Esophagus muscularis mucosa (tissue), 4 donors: Measurements from ENCODE around the gene ADNP. TPM values are rescaled to one million over a fixed set of nuclear protein-coding genes. Genes with fewer than 3 reads are reported as not detected.

ENCODE experiments used
- DNase-seq: peaks from one replicate; pipeline ENCODE4 v3.0.0-alpha.2; 2017; ENCODE audit errors: extremely low spot score
- H3K27ac ChIP-seq, 4 donors: fragments of 200-600 bp; sonication (generic); replicated peaks in 1 of 4; 1 replicate in 3 of 4; 2 replicates in 1 of 4; pipeline ENCODE4 v1.5.1; 2016 to 2019; ENCODE audit warnings: mild to moderate bottlenecking in 1 of 4
- H3K27me3 ChIP-seq, 4 donors: fragments of 200-600 bp; sonication (generic); one replicate each; pipeline versions ENCODE4 v1.5.1 to v1.6.0; 2016 to 2019
- H3K36me3 ChIP-seq, 4 donors: fragments of 200-600 bp; sonication (generic); one replicate each; pipeline ENCODE4 v1.5.1; 2016 to 2019
- H3K4me1 ChIP-seq, 4 donors: fragments of 200-600 bp; sonication (generic); one replicate each; pipeline ENCODE4 v1.5.1; 2016 to 2019
- H3K4me3 ChIP-seq, 4 donors: fragments of 200-600 bp; sonication (generic); 1 replicate in 2 of 4; 2 replicates in 2 of 4; pipeline ENCODE4 v1.5.1; 2016 to 2019; ENCODE audit warnings: mild to moderate bottlenecking in 4 of 4, moderate library complexity in 1 of 4
- H3K9me3 ChIP-seq, 4 donors: fragments of 200-600 bp; sonication (generic); 1 replicate in 3 of 4; 2 replicates in 1 of 4; pipeline ENCODE4 v1.5.1; 2016 to 2019
- CTCF ChIP-seq, 3 experiments: fragments of 200-600 bp in 2 of 3; fragments of 450-650 bp in 1 of 3; sonication (generic) in 2 of 3; IDR thresholded peaks; one replicate each; pipeline ENCODE4 v1.5.1; 2017 to 2019; ENCODE audit warnings: antibody characterized with exemption in 3 of 3, mild to moderate bottlenecking in 2 of 3, moderate library complexity in 1 of 3
- EP300 ChIP-seq: sonication (generic); formaldehyde crosslinking; IDR thresholded peaks from one replicate; pipeline ENCODE4 v1.6.1; 2017; ENCODE audit warnings: antibody characterized with exemption
- POLR2A ChIP-seq: fragments of 450-650 bp; IDR thresholded peaks from one replicate; pipeline ENCODE4 v1.6.1; 2017; ENCODE audit warnings: antibody characterized with exemption, moderate library complexity, mild to moderate bottlenecking, low read depth
- POLR2AphosphoS5 ChIP-seq, 2 donors: sonication (generic); formaldehyde crosslinking; IDR thresholded peaks; one replicate each; pipeline ENCODE4 v1.6.1; 2017; ENCODE audit warnings: antibody characterized with exemption in 2 of 2
- WGBS: methylation state at CpG from one replicate; pipeline ENCODE4 v1.1.5; 2018; 5-methylcytosine and 5-hydroxymethylcytosine counted together
- intact Hi-C: fragments of 100-400 bp; cut with DNase I; formaldehyde crosslinking; loops from one replicate; pipeline ENCODE4 v1.15.1; 2023
- total RNA-seq, 4 donors: library from RNA; depleted of rRNA; stranded (reverse); fragments of >200 nt; gene quantifications; one replicate each; pipeline versions ENCODE4 v1.1.0 to v1.2.1, GENCODE V29; 2016

The ADNP gene
- total RNA-seq, 4 donors from 2014 or later = 39.1 to 59.8 (median 48.2) TPM

GRCh38 chr20:50932016-50932485 lies 814 bp upstream of the ADNP start:
- no peak for DNase-seq
- intact Hi-C loops = loop anchor here (5.0 kb wide), 1 partner anchor 115 kb away; no protein-coding TSS in a partner anchor
- peak overlapping the region; percentile 98 to 99 (median 98) for H3K27ac ChIP-seq
- WGBS = 58% methylated on average over 4 of the region's 6 CpGs
- no peaks in the 10 kb centered on the region for H3K9me3 ChIP-seq
- peaks cover 26 to 40% (median 37%) of the 10 kb centered on the region in 4 donors for H3K4me1 ChIP-seq
- peaks cover 14 to 51% (median 29%) of the 10 kb centered on the region in 4 donors for H3K36me3 ChIP-seq
- peak overlapping the region; percentile 73 to 94 (median 87) for H3K4me3 ChIP-seq
- peaks cover 0 to 4% (median 0%) of the 10 kb centered on the region in 4 donors for H3K27me3 ChIP-seq
- no peak for TF ChIP-seq CTCF (IDR thresholded peaks at IDR 0.05)
- TF ChIP-seq POLR2AphosphoS5 (IDR thresholded peaks at IDR 0.05) = no peak
- no peak for TF ChIP-seq POLR2A
- no peak for TF ChIP-seq EP300

GRCh38 chr20:50930976-50931305 lies 296 bp downstream of the ADNP start:
- peak overlapping the region; percentile 73 to 94 (median 87) for H3K4me3 ChIP-seq
- intact Hi-C loops = loop anchor here (2.0 to 5.0 kb wide), 2 partner anchors 114 to 136 kb away; partner anchors contain the start of gene BCAS4
- peaks cover 0 to 4% (median 0%) of the 10 kb centered on the region in 4 donors for H3K27me3 ChIP-seq
- H3K36me3 ChIP-seq = peaks cover 10 to 40% (median 21%) of the 10 kb centered on the region in 4 donors
- H3K4me1 ChIP-seq = peaks cover 29 to 51% (median 48%) of the 10 kb centered on the region in 4 donors
- no peak for DNase-seq
- WGBS = no CpG with 5 or more reads among the region's 45 CpGs
- H3K9me3 ChIP-seq = no peaks in the 10 kb centered on the region
- H3K27ac ChIP-seq = peak overlapping the region; percentile 98 to 99 (median 98)
- TF ChIP-seq EP300 = no peak

GRCh38 chr20:50930139-50930975 lies 880 bp downstream of the ADNP start:
- peak overlapping the region; percentile 73 to 94 (median 87) for H3K4me3 ChIP-seq
- WGBS = 2% methylated on average over 28 of the region's 79 CpGs
- peaks cover 0 to 4% (median 0%) of the 10 kb centered on the region in 4 donors for H3K27me3 ChIP-seq
- intact Hi-C loops = loop anchor here (2.0 to 5.0 kb wide), 2 partner anchors 113 to 136 kb away; partner anchors contain the start of gene BCAS4
- TF ChIP-seq POLR2A (no peak), EP300 (no peak), CTCF (IDR thresholded peaks at IDR 0.05) (no peak), POLR2AphosphoS5 (IDR thresholded peaks at IDR 0.05) (no peak)
- no peak for DNase-seq
- peaks cover 7 to 34% (median 15%) of the 10 kb centered on the region in 4 donors for H3K36me3 ChIP-seq
- peak overlapping the region; percentile 98 to 99 (median 98) for H3K27ac ChIP-seq
- peaks cover 34 to 57% (median 54%) of the 10 kb centered on the region in 4 donors for H3K4me1 ChIP-seq
- H3K9me3 ChIP-seq = no peaks in the 10 kb centered on the region

- WGBS = 9% methylated on average over 13 of the region's 13 CpGs
- intact Hi-C loops = loop anchor here (2.0 to 5.0 kb wide), 2 partner anchors 112 to 135 kb away; partner anchors contain the start of gene BCAS4
- peak; percentile 96 for DNase-seq
- Histone ChIP-seq H3K4me3 (peak overlapping the region; percentile 73 to 94 (median 87)), H3K27me3 (peaks cover 0 to 4% (median 0%) of the 10 kb centered on the region in 4 donors), H3K36me3 (peaks cover 5 to 25% (median 10%) of the 10 kb centered on the region in 4 donors), H3K27ac (peak overlapping the region; percentile 78 to 99 (median 83)), H3K9me3 (no peaks in the 10 kb centered on the region), H3K4me1 (peaks cover 41 to 66% (median 62%) of the 10 kb centered on the region in 4 donors)
- TF ChIP-seq CTCF (IDR thresholded peaks at IDR 0.05) = peak; percentile 82 to 84 (median 83)
- no peak for TF ChIP-seq POLR2A
- TF ChIP-seq POLR2AphosphoS5 (IDR thresholded peaks at IDR 0.05) = peak; percentile 67 to 74
These were observed 1.7 kb downstream of the ADNP start for GRCh38 chr20:50929299-50930138.
